ENCODE measurements around the gene STK32B.
"Not testable (repeated sequence)": the region's sequence is repeated elsewhere in the genome, so short reads cannot be mapped to it uniquely, and the experiment has no call there.

The STK32B gene

GRCh38 chr4:5250536-5250935, 199.3 kb downstream of the STK32B start:
- not testable (repeated sequence) for H3K9me3 ChIP-seq (ENCODE audit: control insufficient read depth in 2 of 2, low read length in 2 of 2); H3K4me1 ChIP-seq (ENCODE audit: control insufficient read depth, insufficient read depth, low read length); H3K4me3 ChIP-seq (ENCODE audit: low read length in 2 of 2); H3K27me3 ChIP-seq (ENCODE audit: control insufficient read depth in 1 of 2, insufficient read depth in 2 of 2, low read length in 2 of 2); H3K9ac ChIP-seq (ENCODE audit: low read length in 2 of 2); H3K27ac ChIP-seq (ENCODE audit: low read length); H3K36me3 ChIP-seq (ENCODE audit: control insufficient read depth in 2 of 2, insufficient read depth in 2 of 2, low read length in 2 of 2)

DNA sequence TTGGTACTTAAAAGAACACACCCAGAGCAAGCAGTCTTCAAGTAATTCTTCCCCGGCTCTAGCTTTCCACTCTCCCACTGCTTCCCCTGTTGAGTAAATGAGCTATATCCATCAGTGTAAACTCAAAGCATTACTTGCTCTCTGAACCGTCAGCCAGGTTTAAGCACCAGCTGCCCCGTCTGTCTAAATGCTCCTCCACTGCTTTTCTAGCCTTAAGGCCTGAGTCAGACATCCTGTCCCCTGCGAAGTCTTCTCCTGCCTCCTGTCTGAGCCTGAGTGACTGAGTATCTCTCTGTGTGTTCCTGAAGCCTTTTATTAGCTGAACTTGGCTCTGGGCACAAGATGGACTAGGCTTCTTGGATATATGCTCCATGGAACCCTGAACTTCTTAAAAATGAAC, 205.1 kb downstream of the STK32B start:
- no peaks in the 10 kb centered on the region for H3K4me1 ChIP-seq (ENCODE audit: control insufficient read depth, insufficient read depth, low read length)
- no peaks in the 10 kb centered on the region for H3K36me3 ChIP-seq (ENCODE audit: control insufficient read depth in 2 of 2, insufficient read depth in 2 of 2, low read length in 2 of 2)
- no peak overlapping the region for H3K9ac ChIP-seq (ENCODE audit: low read length in 2 of 2)
- no peaks in the 10 kb centered on the region for H3K27me3 ChIP-seq (ENCODE audit: control insufficient read depth in 1 of 2, insufficient read depth in 2 of 2, low read length in 2 of 2)
- H3K27ac ChIP-seq (ENCODE audit: low read length) = no peak overlapping the region
- no peak overlapping the region for H3K4me3 ChIP-seq (ENCODE audit: low read length in 2 of 2)
- H3K9me3 ChIP-seq (ENCODE audit: control insufficient read depth in 2 of 2, low read length in 2 of 2) = no peaks in the 10 kb centered on the region

DNA sequence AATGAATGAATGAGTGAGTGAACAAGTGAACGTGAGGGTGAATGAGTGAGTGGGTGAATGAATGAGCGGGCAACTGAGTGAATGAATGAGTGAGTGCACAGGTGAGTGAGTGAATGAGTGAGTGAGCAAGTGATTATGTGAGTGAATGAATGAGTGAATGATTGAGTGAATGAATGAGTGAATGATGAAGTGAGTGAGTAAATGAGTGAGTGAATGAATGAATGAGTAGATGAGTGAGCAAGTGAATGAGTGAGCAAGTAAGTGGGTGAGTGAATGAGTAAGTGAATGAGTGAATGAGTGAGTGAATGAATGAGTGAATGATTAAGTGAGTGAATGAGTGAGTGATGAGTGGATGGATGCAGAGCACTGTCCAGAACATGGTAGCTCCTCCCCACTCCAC, 205.8 kb downstream of the STK32B start:
- no peaks in the 10 kb centered on the region for H3K4me1 ChIP-seq (ENCODE audit: control insufficient read depth, insufficient read depth, low read length)
- no peak overlapping the region for H3K4me3 ChIP-seq (ENCODE audit: low read length in 2 of 2)
- no peaks in the 10 kb centered on the region for H3K27me3 ChIP-seq (ENCODE audit: control insufficient read depth in 1 of 2, insufficient read depth in 2 of 2, low read length in 2 of 2)
- no peaks in the 10 kb centered on the region for H3K36me3 ChIP-seq (ENCODE audit: control insufficient read depth in 2 of 2, insufficient read depth in 2 of 2, low read length in 2 of 2)
- H3K27ac ChIP-seq (ENCODE audit: low read length) = no peak overlapping the region
- no peak overlapping the region for H3K9ac ChIP-seq (ENCODE audit: low read length in 2 of 2)
- H3K9me3 ChIP-seq (ENCODE audit: control insufficient read depth in 2 of 2, low read length in 2 of 2) = no peaks in the 10 kb centered on the region

DNA sequence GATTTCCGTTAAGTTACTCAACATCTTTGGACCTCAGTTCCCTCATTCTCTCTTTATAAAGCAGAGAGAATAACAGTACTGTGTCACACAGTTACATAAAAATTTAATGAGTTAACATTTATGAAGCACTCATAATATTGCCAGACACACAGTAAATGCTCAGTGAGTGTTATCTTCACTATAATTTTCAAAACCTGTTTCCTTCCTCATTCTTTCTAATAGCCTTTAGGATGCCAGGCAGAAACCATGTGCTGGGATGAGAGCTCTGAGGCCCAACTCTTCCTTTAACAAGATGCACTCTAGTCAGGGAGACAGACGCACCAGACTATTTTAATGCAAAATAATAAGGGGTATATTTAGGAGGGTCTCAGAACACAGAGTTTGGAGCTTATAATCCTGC, 208.2 kb downstream of the STK32B start:
- no peak overlapping the region for H3K27ac ChIP-seq (ENCODE audit: low read length)
- H3K9me3 ChIP-seq (ENCODE audit: control insufficient read depth in 2 of 2, low read length in 2 of 2) = no peaks in the 10 kb centered on the region
- no peaks in the 10 kb centered on the region for H3K27me3 ChIP-seq (ENCODE audit: control insufficient read depth in 1 of 2, insufficient read depth in 2 of 2, low read length in 2 of 2)
- H3K9ac ChIP-seq (ENCODE audit: low read length in 2 of 2) = no peak overlapping the region
- no peaks in the 10 kb centered on the region for H3K4me1 ChIP-seq (ENCODE audit: control insufficient read depth, insufficient read depth, low read length)
- no peaks in the 10 kb centered on the region for H3K36me3 ChIP-seq (ENCODE audit: control insufficient read depth in 2 of 2, insufficient read depth in 2 of 2, low read length in 2 of 2)
- H3K4me3 ChIP-seq (ENCODE audit: low read length in 2 of 2) = no peak overlapping the region

GRCh38 chr4:5260121-5260520, 208.8 kb downstream of the STK32B start:
- Histone ChIP-seq H3K27ac (ENCODE audit: low read length) (no peak overlapping the region), H3K36me3 (ENCODE audit: control insufficient read depth in 2 of 2, insufficient read depth in 2 of 2, low read length in 2 of 2) (no peaks in the 10 kb centered on the region), H3K27me3 (ENCODE audit: control insufficient read depth in 1 of 2, insufficient read depth in 2 of 2, low read length in 2 of 2) (no peaks in the 10 kb centered on the region), H3K9me3 (ENCODE audit: control insufficient read depth in 2 of 2, low read length in 2 of 2) (no peaks in the 10 kb centered on the region), H3K4me3 (ENCODE audit: low read length in 2 of 2) (no peak overlapping the region), H3K4me1 (ENCODE audit: control insufficient read depth, insufficient read depth, low read length) (no peaks in the 10 kb centered on the region), H3K9ac (ENCODE audit: low read length in 2 of 2) (no peak overlapping the region)

DNA sequence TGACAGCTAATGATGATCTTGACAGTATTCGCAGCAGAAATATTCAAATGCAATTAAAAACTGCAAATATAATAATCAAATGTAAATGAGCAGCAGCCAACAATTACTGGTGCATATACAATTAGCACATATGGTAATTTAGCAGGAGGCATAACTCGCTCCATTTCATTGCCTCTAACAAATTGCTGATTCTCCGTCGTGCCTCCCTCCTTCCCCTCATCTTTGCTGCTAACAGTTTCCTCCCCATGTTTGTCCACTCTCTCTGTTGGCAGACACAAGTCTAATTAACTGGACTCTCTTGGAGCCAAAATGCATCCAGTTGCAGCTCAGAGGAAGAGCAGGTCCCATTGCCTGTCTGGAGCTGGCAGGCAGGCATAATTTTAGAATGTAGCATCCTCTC, 210.6 kb downstream of the STK32B start:
- no peaks in the 10 kb centered on the region for H3K4me1 ChIP-seq (ENCODE audit: control insufficient read depth, insufficient read depth, low read length)

DNA sequence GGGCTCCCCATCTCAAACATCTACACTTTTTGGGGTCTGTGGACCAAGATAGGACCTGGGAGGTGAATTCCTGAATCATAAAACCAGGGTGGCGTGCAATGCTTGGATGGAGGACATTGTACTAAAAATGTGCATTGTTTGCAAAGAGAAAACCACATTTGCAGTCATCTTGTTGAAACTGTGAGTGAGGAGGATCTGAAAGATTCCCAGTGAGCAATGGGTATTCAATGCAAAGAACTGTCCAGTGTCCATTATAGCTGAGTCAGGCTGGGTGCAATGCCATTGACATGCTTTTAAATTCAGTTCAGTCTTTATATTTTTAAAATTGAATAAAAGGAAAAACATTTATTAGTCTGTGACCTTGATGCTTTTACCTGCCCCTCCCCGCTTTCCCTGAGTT, 215.7 kb downstream of the STK32B start:
- no peaks in the 10 kb centered on the region for H3K36me3 ChIP-seq (ENCODE audit: control insufficient read depth in 2 of 2, insufficient read depth in 2 of 2, low read length in 2 of 2)
- H3K4me3 ChIP-seq (ENCODE audit: low read length in 2 of 2) = no peak overlapping the region
- H3K9ac ChIP-seq (ENCODE audit: low read length in 2 of 2) = no peak overlapping the region
- H3K4me1 ChIP-seq (ENCODE audit: control insufficient read depth, insufficient read depth, low read length) = no peaks in the 10 kb centered on the region
- peaks cover 0 to 5% of the 10 kb centered on the region in 2 donors for H3K27me3 ChIP-seq (ENCODE audit: control insufficient read depth in 1 of 2, insufficient read depth in 2 of 2, low read length in 2 of 2)
- H3K27ac ChIP-seq (ENCODE audit: low read length) = no peak overlapping the region
- no peaks in the 10 kb centered on the region for H3K9me3 ChIP-seq (ENCODE audit: control insufficient read depth in 2 of 2, low read length in 2 of 2)

More for the DNA sequence above, 210.6 kb downstream of the STK32B start:
- no peak overlapping the region for H3K9ac ChIP-seq (ENCODE audit: low read length in 2 of 2)
- H3K27me3 ChIP-seq (ENCODE audit: control insufficient read depth in 1 of 2, insufficient read depth in 2 of 2, low read length in 2 of 2) = peaks cover 0 to 5% of the 10 kb centered on the region in 2 donors
- no peak overlapping the region for H3K27ac ChIP-seq (ENCODE audit: low read length)
- no peak overlapping the region for H3K4me3 ChIP-seq (ENCODE audit: low read length in 2 of 2)
- H3K36me3 ChIP-seq (ENCODE audit: control insufficient read depth in 2 of 2, insufficient read depth in 2 of 2, low read length in 2 of 2) = no peaks in the 10 kb centered on the region
- no peaks in the 10 kb centered on the region for H3K9me3 ChIP-seq (ENCODE audit: control insufficient read depth in 2 of 2, low read length in 2 of 2)

GRCh38 chr4:5267408-5267807, 216.1 kb downstream of the STK32B start:
- Histone ChIP-seq H3K9me3 (ENCODE audit: control insufficient read depth in 2 of 2, low read length in 2 of 2) (no peaks in the 10 kb centered on the region), H3K27ac (ENCODE audit: low read length) (no peak overlapping the region), H3K4me1 (ENCODE audit: control insufficient read depth, insufficient read depth, low read length) (no peaks in the 10 kb centered on the region), H3K9ac (ENCODE audit: low read length in 2 of 2) (no peak overlapping the region), H3K27me3 (ENCODE audit: control insufficient read depth in 1 of 2, insufficient read depth in 2 of 2, low read length in 2 of 2) (peaks cover 0 to 5% of the 10 kb centered on the region in 2 donors), H3K4me3 (ENCODE audit: low read length in 2 of 2) (no peak overlapping the region), H3K36me3 (ENCODE audit: control insufficient read depth in 2 of 2, insufficient read depth in 2 of 2, low read length in 2 of 2) (no peaks in the 10 kb centered on the region)

GRCh38 chr4:5276475-5277075, 225.3 kb downstream of the STK32B start:
- H3K9me3 ChIP-seq (ENCODE audit: control insufficient read depth in 2 of 2, low read length in 2 of 2) = peaks cover 0 to 3% of the 10 kb centered on the region in 2 donors
- no peaks in the 10 kb centered on the region for H3K36me3 ChIP-seq (ENCODE audit: control insufficient read depth in 2 of 2, insufficient read depth in 2 of 2, low read length in 2 of 2)
- H3K27me3 ChIP-seq (ENCODE audit: control insufficient read depth in 1 of 2, insufficient read depth in 2 of 2, low read length in 2 of 2) = no peaks in the 10 kb centered on the region
- H3K4me1 ChIP-seq (ENCODE audit: control insufficient read depth, insufficient read depth, low read length) = no peaks in the 10 kb centered on the region
- H3K9ac ChIP-seq (ENCODE audit: low read length in 2 of 2) = no peak overlapping the region
- no peak overlapping the region for H3K27ac ChIP-seq (ENCODE audit: low read length)
- H3K4me3 ChIP-seq (ENCODE audit: low read length in 2 of 2) = no peak overlapping the region

- H3K27me3 ChIP-seq (ENCODE audit: control insufficient read depth in 1 of 2, insufficient read depth in 2 of 2, low read length in 2 of 2) = no peaks in the 10 kb centered on the region
- H3K4me1 ChIP-seq (ENCODE audit: control insufficient read depth, insufficient read depth, low read length) = no peaks in the 10 kb centered on the region
- H3K9me3 ChIP-seq (ENCODE audit: control insufficient read depth in 2 of 2, low read length in 2 of 2) = peaks cover 0 to 3% of the 10 kb centered on the region in 2 donors
- H3K36me3 ChIP-seq (ENCODE audit: control insufficient read depth in 2 of 2, insufficient read depth in 2 of 2, low read length in 2 of 2) = no peaks in the 10 kb centered on the region
- no peak overlapping the region for H3K4me3 ChIP-seq (ENCODE audit: low read length in 2 of 2)
- H3K27ac ChIP-seq (ENCODE audit: low read length) = no peak overlapping the region
- no peak overlapping the region for H3K9ac ChIP-seq (ENCODE audit: low read length in 2 of 2)
These were observed 225.8 kb downstream of the STK32B start for GRCh38 chr4:5277079-5277478.

DNA sequence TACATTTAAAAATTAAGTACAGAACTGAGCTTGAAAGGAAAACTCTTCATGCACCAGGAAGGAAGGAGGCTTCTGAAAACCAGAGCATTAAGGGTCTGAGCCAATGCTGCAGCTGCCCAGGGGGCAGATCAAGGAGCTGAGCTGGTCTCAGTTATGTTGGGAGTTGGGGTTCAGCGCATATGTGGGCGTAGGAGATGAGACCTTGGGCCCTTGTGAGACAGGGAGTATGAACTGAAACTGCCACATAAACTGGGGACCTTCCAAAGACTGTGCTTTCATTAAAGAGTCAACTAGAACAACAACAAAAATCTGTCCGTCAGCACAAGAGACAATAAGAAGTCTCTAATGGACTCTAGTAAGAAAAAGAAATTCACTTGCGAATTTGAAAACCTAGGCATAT, 226.9 kb downstream of the STK32B start:
- H3K36me3 ChIP-seq (ENCODE audit: control insufficient read depth in 2 of 2, insufficient read depth in 2 of 2, low read length in 2 of 2) = no peaks in the 10 kb centered on the region

More for the DNA sequence above, 226.9 kb downstream of the STK32B start:
- Histone ChIP-seq H3K9ac (ENCODE audit: low read length in 2 of 2) (no peak overlapping the region), H3K27me3 (ENCODE audit: control insufficient read depth in 1 of 2, insufficient read depth in 2 of 2, low read length in 2 of 2) (no peaks in the 10 kb centered on the region), H3K4me1 (ENCODE audit: control insufficient read depth, insufficient read depth, low read length) (no peaks in the 10 kb centered on the region), H3K4me3 (ENCODE audit: low read length in 2 of 2) (no peak overlapping the region), H3K27ac (ENCODE audit: low read length) (no peak overlapping the region), H3K9me3 (ENCODE audit: control insufficient read depth in 2 of 2, low read length in 2 of 2) (peaks cover 0 to 3% of the 10 kb centered on the region in 2 donors)

Data from stomach smooth muscle (tissue), 2 donors.